Astrocyte of the spinal cord (primary cell): ENCODE measurements around the gene PRR30.
"Not testable (repeated sequence)": the region's sequence is repeated elsewhere in the genome, so short reads cannot be mapped to it uniquely, and the experiment has no call there.

Experiments used
- DNase-seq: peaks from one replicate; pipeline ENCODE4 v3.0.0; 2011; ENCODE audit warnings: low read depth, low spot score
- H3K4me3 ChIP-seq: 2 replicates; pipeline ENCODE4 v1.5.1; 2011; ENCODE audit warnings: low read depth, mild to moderate bottlenecking, low read length, moderate library complexity
- in situ Hi-C: cut with HindIII; loops from 2 replicates; pipeline ENCODE4 v1.10.0; 2017; ENCODE audit warnings: low sequenced_read_pairs
- TF ChIP-seq, protein P1 (sequence below): IDR thresholded peaks from 2 replicates; pipeline ENCODE4 v1.5.1; 2012; ENCODE audit warnings: low read depth, mild to moderate bottlenecking, low read length, inconsistent platforms

The PRR30 gene

DNA sequence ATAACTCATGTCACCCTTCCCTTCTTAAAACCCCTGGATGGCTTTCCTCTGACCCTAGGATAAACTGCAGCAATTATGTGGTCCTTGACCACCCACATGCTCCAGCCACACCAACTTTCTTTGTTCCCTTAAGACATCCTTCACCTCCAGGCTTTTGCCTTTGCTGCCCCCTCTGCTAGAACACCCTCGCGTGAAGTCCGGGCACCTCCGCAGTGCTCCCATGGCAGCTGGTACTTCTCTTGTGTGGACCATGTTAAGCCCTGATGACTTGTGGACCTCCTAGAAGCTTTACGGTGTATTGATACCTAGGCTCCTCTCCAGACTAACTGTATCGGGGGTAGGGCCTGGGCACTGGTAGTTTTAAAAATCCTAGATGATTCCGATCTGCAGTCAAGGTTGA lies 16.4 kb downstream of the PRR30 start:
- in situ Hi-C loops, result loop anchor here (25.0 kb wide), 1 partner anchor 140 kb away; the partner anchor contains the start of gene SLC30A3
- no peak for DNase-seq
- TF ChIP-seq, protein P1, sequence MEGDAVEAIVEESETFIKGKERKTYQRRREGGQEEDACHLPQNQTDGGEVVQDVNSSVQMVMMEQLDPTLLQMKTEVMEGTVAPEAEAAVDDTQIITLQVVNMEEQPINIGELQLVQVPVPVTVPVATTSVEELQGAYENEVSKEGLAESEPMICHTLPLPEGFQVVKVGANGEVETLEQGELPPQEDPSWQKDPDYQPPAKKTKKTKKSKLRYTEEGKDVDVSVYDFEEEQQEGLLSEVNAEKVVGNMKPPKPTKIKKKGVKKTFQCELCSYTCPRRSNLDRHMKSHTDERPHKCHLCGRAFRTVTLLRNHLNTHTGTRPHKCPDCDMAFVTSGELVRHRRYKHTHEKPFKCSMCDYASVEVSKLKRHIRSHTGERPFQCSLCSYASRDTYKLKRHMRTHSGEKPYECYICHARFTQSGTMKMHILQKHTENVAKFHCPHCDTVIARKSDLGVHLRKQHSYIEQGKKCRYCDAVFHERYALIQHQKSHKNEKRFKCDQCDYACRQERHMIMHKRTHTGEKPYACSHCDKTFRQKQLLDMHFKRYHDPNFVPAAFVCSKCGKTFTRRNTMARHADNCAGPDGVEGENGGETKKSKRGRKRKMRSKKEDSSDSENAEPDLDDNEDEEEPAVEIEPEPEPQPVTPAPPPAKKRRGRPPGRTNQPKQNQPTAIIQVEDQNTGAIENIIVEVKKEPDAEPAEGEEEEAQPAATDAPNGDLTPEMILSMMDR, result no peak
- H3K4me3 ChIP-seq, result no peak overlapping the region

DNA sequence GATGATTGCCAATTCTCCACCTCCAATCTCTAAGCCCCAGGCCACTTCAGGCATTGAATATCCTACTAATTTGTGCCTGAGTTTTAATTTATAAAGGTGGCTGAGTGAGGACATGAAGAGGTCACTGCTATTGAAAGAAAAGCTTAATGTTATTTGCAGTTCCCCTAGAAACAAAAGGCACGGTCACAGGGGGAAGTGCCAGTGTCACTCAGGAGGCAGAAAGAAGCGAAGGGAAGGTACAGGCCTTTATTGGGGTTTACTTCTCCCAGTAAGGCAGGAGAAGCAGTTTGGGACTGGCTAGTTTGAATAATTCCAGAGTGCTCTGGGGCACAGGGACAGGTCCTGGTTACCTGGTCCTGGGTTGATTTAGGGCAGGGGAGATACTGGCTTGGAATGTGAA lies 17.3 kb downstream of the PRR30 start:
- H3K4me3 ChIP-seq, result no peak overlapping the region
- TF ChIP-seq, protein P1, result no peak
- no peak for DNase-seq
- in situ Hi-C loops, result loop anchor here (25.0 kb wide), 1 partner anchor 140 kb away; the partner anchor contains the start of gene SLC30A3

DNA sequence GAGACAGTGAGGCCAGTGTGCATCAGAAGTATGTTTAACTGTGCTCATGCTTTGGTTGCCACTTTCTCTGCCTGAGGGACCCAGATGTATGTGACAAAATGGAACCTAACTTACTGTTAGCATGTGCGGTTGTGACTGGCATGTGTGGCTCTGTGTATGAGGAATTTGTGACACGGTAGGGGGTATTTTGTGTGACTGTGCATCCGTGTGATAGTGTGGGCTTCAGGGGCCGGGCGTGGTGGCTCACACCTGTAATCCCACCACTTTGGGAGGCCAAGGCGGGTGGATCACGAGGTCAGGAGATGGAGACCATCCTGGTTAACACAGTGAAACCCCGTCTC lies 19.9 kb downstream of the PRR30 start:
- in situ Hi-C loops, result loop anchor here (25.0 kb wide), 1 partner anchor 143 kb away; the partner anchor contains the start of gene SLC30A3

DNA sequence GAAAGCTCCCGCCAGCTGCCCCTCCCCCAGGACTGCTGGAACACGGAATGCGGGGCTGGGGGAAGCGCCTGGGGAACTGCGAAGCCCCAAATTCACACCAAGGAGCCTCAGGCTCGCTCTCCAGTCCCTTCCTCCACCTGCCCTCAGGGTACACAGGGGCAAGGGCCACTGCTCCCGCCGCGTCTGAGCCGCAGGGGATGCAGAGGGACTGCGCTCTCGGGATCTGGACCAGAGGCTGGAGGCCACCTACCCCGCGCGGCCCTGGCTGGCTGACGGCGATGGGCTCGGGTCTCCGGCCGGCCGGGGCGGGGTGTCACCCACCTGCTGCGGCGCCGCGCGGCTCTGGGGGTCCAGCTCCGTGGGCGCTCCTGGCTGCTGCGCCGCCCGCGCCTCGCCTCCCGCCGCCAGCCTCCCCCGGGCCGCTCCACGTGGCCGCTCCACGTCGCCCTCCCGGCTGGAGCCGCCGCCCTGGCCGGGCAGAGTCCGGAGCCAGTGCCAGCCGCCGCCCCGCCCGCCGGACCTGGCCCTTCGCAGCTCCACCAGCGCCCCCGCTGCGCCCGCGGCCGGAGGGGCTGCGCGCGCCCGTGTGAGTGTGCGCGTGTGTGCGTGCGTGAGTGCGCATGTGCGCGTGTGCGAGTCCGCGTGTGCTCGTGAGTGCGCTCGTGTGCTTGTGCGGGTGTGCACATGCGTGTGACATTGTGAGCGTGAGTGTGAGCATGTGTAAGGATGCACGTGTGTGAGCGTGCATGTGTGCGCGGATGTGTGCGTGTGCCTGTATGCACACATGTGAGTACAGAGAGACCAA lies 20.5 kb downstream of the PRR30 start, which contains the start of gene CGREF1:
Gene CGREF1 (minus strand): TSS at position 604 of the 805 bp plus-strand sequence. CDS start 14,762 bp downstream, outside the sequence.
- DNase-seq, result no peak
- H3K4me3 ChIP-seq, result peak within 1 kb of the TSS; percentile 31
- TF ChIP-seq, protein P1, result no peak
- in situ Hi-C loops, result loop anchor here (25.0 kb wide), 1 partner anchor 144 kb away; the partner anchor contains the start of gene SLC30A3

More for the DNA sequence above, 19.9 kb downstream of the PRR30 start:
- peak overlapping the region; percentile 25 for H3K4me3 ChIP-seq
- not testable (repeated sequence) for DNase-seq

DNA sequence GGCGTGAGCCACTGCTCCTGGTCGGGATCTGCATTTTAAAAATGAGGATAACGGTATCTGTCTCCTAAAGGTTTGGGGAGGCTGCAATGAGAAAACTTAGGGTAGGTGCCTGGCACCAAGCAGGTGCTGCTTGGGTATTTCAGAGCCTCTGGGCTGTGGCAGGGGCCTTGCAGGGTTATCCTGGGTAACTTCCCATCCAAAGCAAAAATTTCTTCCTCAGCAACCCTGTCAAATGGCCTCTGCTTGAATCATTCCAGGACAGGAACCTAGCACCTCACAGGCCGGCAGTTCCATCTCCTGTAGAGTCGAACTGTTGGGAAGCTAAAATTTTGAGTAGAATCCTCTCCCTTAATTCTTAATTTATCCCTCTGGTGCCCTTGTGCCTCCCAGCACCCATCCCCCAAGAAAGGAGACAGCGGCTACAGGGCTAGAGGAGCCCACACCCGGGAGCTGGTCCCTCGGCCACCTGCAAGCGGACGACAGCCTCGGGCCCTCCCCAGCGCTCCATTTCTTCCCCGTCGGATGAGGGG lies 21.1 kb downstream of the PRR30 start:
- H3K4me3 ChIP-seq, result peak overlapping the region; percentile 31
- no peak for DNase-seq
- in situ Hi-C loops, result loop anchor here (25.0 kb wide), 1 partner anchor 144 kb away; the partner anchor contains the start of gene SLC30A3

DNA sequence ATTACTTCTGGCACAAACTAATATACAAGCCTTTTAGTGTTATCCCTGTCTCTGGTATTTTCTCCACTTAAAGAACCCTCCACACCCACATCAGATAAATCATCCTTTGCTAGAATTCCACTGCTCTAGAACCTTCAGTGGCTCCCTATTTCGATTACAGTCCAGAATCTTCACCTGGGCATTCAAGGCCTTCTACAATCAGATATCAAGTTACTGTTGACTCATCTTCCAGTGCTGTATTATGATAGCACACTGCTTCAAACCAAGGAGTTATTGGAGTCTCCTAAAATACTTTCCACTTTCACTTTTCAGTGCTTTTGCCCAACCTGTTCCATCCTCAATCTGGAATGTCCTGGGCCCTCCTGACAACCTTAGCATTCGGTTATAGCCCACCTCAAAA lies 23.7 kb downstream of the PRR30 start:
- no peak for DNase-seq
- no peak overlapping the region for H3K4me3 ChIP-seq
- TF ChIP-seq, protein P1, result no peak
- in situ Hi-C loops, result loop anchor here (25.0 kb wide), 1 partner anchor 147 kb away; the partner anchor contains the start of gene SLC30A3

More for the DNA sequence above, 21.1 kb downstream of the PRR30 start:
- TF ChIP-seq, protein P1, result no peak

DNA sequence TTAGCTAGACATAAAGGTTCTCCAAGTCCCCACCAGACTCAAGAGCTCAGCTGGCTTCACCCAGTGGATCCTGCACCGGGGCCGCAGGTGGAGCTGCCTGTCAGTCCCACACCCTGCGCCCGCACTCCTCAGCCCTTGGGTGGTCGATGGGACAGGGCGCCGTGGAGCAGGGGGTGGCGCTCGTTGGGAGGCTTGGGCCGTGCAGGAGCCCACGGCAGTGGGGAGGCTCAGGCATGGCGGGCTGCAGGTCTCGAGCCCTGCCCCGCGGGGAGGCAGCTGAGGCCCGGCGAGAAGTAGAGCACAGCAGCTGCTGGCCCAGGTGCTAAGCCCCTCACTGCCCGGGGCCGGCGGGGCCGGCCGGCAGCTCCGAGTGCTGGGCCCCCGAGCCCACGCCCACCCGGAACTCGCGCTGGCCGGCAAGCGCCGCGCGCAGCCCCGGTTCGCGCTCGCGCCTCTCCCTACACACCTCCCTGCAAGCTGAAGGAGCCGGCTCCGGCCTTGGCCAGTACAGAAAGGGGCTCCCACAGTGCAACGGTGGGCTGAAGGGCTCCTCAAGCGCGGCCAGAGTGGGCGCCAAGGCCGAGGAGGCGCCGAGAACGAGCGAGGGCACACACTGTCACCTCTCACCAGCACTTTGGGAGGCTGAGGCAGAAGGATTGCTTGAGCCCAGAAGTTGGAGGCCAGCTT lies 27.7 kb downstream of the PRR30 start:
- DNase-seq, H3K4me3 ChIP-seq: not testable (repeated sequence)
- in situ Hi-C loops, result loop anchor here (25.0 kb wide), 1 partner anchor 151 kb away; the partner anchor contains the start of gene SLC30A3

DNA sequence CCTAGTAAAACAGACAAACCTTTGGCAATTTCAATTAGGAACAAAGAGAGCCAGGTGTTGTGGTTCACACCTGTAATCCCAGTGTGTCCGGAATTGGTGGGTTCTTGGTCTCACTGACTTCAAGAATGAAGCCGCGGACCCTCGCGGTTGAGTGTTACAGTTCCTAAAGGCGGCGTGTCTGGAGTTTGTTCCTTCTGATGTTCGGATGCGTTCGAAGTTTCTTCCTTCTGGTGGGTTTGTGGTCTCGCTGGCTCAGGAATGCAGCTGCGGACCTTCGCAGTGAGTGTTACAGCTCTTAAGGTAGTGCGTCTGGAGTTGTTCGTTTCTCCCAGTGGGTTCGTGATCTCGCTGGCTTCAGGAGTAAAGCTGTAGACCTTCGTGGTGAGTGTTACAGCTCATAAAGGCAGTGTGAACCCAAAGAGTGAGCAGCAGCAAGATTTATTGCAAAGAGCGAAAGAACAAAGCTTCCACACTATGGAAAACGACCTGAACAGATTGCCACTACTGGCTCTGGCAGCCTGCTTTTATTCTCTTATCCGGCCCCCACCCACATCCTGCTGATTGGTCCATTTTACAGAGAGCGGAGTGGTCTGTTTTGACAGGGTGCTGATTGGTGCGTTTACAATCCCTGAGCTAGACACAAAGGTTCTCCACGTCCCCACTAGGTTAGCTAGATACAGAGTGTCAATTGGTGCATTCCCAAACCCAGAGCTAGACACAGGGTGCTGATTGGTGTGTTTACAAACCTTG lies 28.4 kb downstream of the PRR30 start:
- not testable (repeated sequence) for H3K4me3 ChIP-seq, DNase-seq
- in situ Hi-C loops, result loop anchor here (25.0 kb wide), 1 partner anchor 152 kb away; the partner anchor contains the start of gene SLC30A3
